PC-9 (cell line): ENCODE data around the gene PALM. TPM values are rescaled to one million over a fixed set of nuclear protein-coding genes. Genes with fewer than 3 reads are reported as not detected.

Experiments
- BruUV-seq: library from RNA; stranded (reverse); fragments of 400-500 nt; replicated peaks from 2 replicates; lab custom pipeline; 2021; lab: Mats Ljungman, UMichigan
- CTCF ChIA-PET: fragments of 300-600 bp; sonication (Branson Sonifier 250); formaldehyde crosslinking; loops from one replicate; lab custom pipeline; 2022; ENCODE audit warnings: antibody characterized with exemption; lab: Charles Lee
- POLR2A ChIA-PET: fragments of 300-600 bp; sonication (Branson Sonifier 250); formaldehyde crosslinking; loops from one replicate; lab custom pipeline; 2022; ENCODE audit warnings: antibody characterized with exemption; ENCODE audit not compliant: unreplicated experiment; lab: Charles Lee
- DNase-seq, 2 experiments: peaks; one replicate each; pipeline versions ENCODE4 v3.0.0 to v3.0.0-alpha.2; 2015 to 2022; ENCODE audit warnings: mixed read lengths in 1 of 2
- H2AFZ ChIP-seq: fragments of 200-600 bp; sonication (generic); 2 replicates; pipeline ENCODE4 v1.8.1; 2017; ENCODE audit warnings: antibody characterized with exemption
- H3F3A ChIP-seq: fragments of 200-600 bp; sonication (generic); 2 replicates; pipeline ENCODE4 v1.8.1; 2017; ENCODE audit warnings: antibody characterized with exemption, mild to moderate bottlenecking, low read depth; ENCODE audit not compliant: insufficient read depth
- H3K27ac ChIP-seq: fragments of 200-600 bp; sonication (generic); 2 replicates; pipeline ENCODE4 v1.6.1; 2016; ENCODE audit warnings: mixed run types
- H3K27me3 ChIP-seq: fragments of 200-600 bp; sonication (generic); 2 replicates; pipeline ENCODE4 v1.6.1; 2016; ENCODE audit warnings: low read depth, mixed run types; ENCODE audit not compliant: insufficient read depth
- H3K36me3 ChIP-seq: fragments of 200-600 bp; sonication (generic); 2 replicates; pipeline ENCODE4 v1.6.1; 2016; ENCODE audit warnings: low read depth, mixed run types
- H3K4me1 ChIP-seq: fragments of 200-600 bp; sonication (generic); replicated peaks from 2 replicates; pipeline ENCODE4 v1.6.1; 2016; ENCODE audit warnings: mixed run types; ENCODE audit not compliant: insufficient read depth
- H3K4me2 ChIP-seq: fragments of 200-600 bp; sonication (generic); 2 replicates; pipeline ENCODE4 v1.6.1; 2017; ENCODE audit warnings: mixed run types
- H3K4me3 ChIP-seq: fragments of 200-600 bp; sonication (generic); 2 replicates; pipeline ENCODE4 v1.6.1; 2016; ENCODE audit warnings: mixed run types
- H3K79me2 ChIP-seq: fragments of 200-600 bp; sonication (generic); 2 replicates; pipeline ENCODE4 v1.6.1; 2017; ENCODE audit warnings: low read depth, mixed run types
- H3K9me2 ChIP-seq: fragments of 200-600 bp; sonication (generic); 2 replicates; pipeline ENCODE4 v1.8.1; 2017; ENCODE audit warnings: mild to moderate bottlenecking; ENCODE audit not compliant: insufficient read depth
- H3K9me3 ChIP-seq: fragments of 200-600 bp; sonication (generic); 2 replicates; pipeline ENCODE4 v1.8.1; 2016; ENCODE audit warnings: low read depth; ENCODE audit not compliant: insufficient read depth
- H4K20me1 ChIP-seq: fragments of 200-600 bp; sonication (generic); 2 replicates; pipeline ENCODE4 v1.8.1; 2017; ENCODE audit not compliant: insufficient read depth
- CTCF ChIP-seq: fragments of 200-600 bp; sonication (generic); conservative IDR thresholded peaks from 2 replicates; pipeline ENCODE4 v1.6.1; 2017; ENCODE audit warnings: mixed run types, antibody characterized with exemption, mild to moderate bottlenecking, moderate library complexity
- EZH2 ChIP-seq: fragments of 200-600 bp; sonication (generic); IDR thresholded peaks from 2 replicates; pipeline ENCODE4 v1.8.0; 2017; ENCODE audit warnings: antibody characterized with exemption, low read depth
- intact Hi-C: fragments of 100-400 bp; cut with micrococcal nuclease; formaldehyde crosslinking; loops from one replicate; pipeline ENCODE4 v1.10.0; 2022; ENCODE audit not compliant: unreplicated experiment
- total RNA-seq: library from RNA; stranded (reverse); gene quantifications from 2 replicates; pipeline ENCODE4 v1.2.3, GENCODE V29; 2021

Gene PALM
- total RNA-seq, 1 experiment from 2014 or later, result 1.8 TPM

GRCh38 chr19:751501-752341 is 43.0 kb downstream of the PALM start:
- POLR2A ChIA-PET, result interaction anchor here (0.5 to 1.0 kb wide), 8 partner anchors 13 to 247 kb away, joined by 3 to 11 read pairs (median 6); no protein-coding TSS in a partner anchor
- H3K79me2 ChIP-seq, result peaks cover 43% of the 10 kb centered on the region
- intact Hi-C loops, result loop anchor here (1.0 to 5.0 kb wide), 3 partner anchors 31 to 89 kb away; partner anchors contain the start of gene RNF126

GRCh38 chr19:752652-753517 is 44.1 kb downstream of the PALM start:
- intact Hi-C loops, result loop anchor here (1.0 to 5.0 kb wide), 3 partner anchors 29 to 91 kb away; partner anchors contain the start of gene RNF126
- ChIA-PET POLR2A (interaction anchor here (0.5 to 1.0 kb wide), 8 partner anchors 30 to 514 kb away, joined by 3 to 13 read pairs (median 6); no protein-coding TSS in a partner anchor), CTCF (interaction anchor here (1.1 kb wide), 1 partner anchor 75 kb away, joined by 3 read pairs; no protein-coding TSS in a partner anchor)
- peaks cover 9% of the 10 kb centered on the region; the same call in 1 of the 2 replicates for H3K36me3 ChIP-seq
- no peak overlapping the region for H2AFZ ChIP-seq
- H3K27me3 ChIP-seq, result no peaks in the 10 kb centered on the region
- H3K9me2 ChIP-seq, result no peaks in the 10 kb centered on the region
- no peaks in the 10 kb centered on the region for H3K9me3 ChIP-seq
- H3K4me3 ChIP-seq, result peak overlapping the region; percentile 48; the same call in 1 of the 2 replicates
- peaks cover 30% of the 10 kb centered on the region for H4K20me1 ChIP-seq
- H3K79me2 ChIP-seq, result peaks cover 52% of the 10 kb centered on the region
- TF ChIP-seq CTCF (no peak), EZH2 (no peak)
- H3K4me2 ChIP-seq, result peak overlapping the region; percentile 87
- peak overlapping the region; percentile 89 for H3K27ac ChIP-seq
- peak; percentile 97 for DNase-seq
- no TSS peak for BruUV-seq
- peaks cover 32% of the 10 kb centered on the region for H3F3A ChIP-seq
- peaks cover 22% of the 10 kb centered on the region for H3K4me1 ChIP-seq

More at GRCh38 chr19:751501-752341, 43.0 kb downstream of the PALM start:
- H3K9me2 ChIP-seq, result no peaks in the 10 kb centered on the region
- peak overlapping the region; percentile 87 for H3K4me2 ChIP-seq
- H3K4me3 ChIP-seq, result peak overlapping the region; percentile 99
- peaks cover 22% of the 10 kb centered on the region for H3K4me1 ChIP-seq
- H3K27ac ChIP-seq, result peak overlapping the region; percentile 89
- H3K9me3 ChIP-seq, result no peaks in the 10 kb centered on the region
- H3K36me3 ChIP-seq, result peaks cover 3% of the 10 kb centered on the region; the same call in 1 of the 2 replicates
- H2AFZ ChIP-seq, result no peak overlapping the region
- H3F3A ChIP-seq, result peaks cover 32% of the 10 kb centered on the region
- CTCF ChIA-PET, result interaction anchor here (0.6 to 1.1 kb wide), 2 partner anchors 11 to 74 kb away, joined by 3 to 8 read pairs; no protein-coding TSS in a partner anchor
- peak; percentile 77 to 80 for DNase-seq
- TSS peak; percentile 95 for BruUV-seq
- TF ChIP-seq EZH2 (no peak), CTCF (no peak)
- H4K20me1 ChIP-seq, result peaks cover 30% of the 10 kb centered on the region
- no peaks in the 10 kb centered on the region for H3K27me3 ChIP-seq

DNA sequence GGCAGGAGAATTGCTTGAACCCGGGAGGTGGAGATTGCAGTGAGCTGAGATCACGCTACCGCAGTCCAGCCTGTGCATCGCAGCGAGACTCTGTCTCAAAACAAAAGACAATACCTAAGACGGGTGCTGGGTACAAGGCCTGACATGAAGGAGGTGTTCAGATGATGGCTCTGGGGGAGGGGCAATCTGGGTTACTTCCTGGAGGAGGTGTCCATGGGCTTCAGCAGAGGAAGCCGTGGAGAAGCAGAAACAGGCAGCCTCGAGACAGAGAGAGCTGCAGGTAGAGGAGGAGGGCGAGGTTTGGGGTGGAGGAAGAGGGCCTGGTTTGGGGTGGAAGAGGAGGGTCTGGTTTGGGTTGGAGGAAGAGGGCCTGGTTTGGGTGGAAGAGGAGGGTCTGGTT is 45.8 kb downstream of the PALM start:
- POLR2A ChIA-PET, result no interaction called here
- peaks cover 62% of the 10 kb centered on the region for H3K79me2 ChIP-seq

More for the DNA sequence above, 45.8 kb downstream of the PALM start:
- CTCF ChIA-PET, result no interaction called here
- peaks cover 32% of the 10 kb centered on the region for H3F3A ChIP-seq
- H3K4me2 ChIP-seq, result no peak overlapping the region
- H3K4me1 ChIP-seq, result peaks cover 22% of the 10 kb centered on the region
- H3K36me3 ChIP-seq, result peaks cover 9% of the 10 kb centered on the region; the same call in 1 of the 2 replicates
- H4K20me1 ChIP-seq, result peaks cover 43% of the 10 kb centered on the region
- DNase-seq, result no peak
- intact Hi-C loops, result loop anchor here (5.0 kb wide), 1 partner anchor 92 kb away; the partner anchor contains the start of gene RNF126
- H3K9me3 ChIP-seq, result no peaks in the 10 kb centered on the region
- TF ChIP-seq EZH2 (no peak), CTCF (no peak)
- H3K27me3 ChIP-seq, result no peaks in the 10 kb centered on the region
- H3K27ac ChIP-seq, result no peak overlapping the region
- no peaks in the 10 kb centered on the region for H3K9me2 ChIP-seq
- H3K4me3 ChIP-seq, result no peak overlapping the region
- BruUV-seq, result no TSS peak
- no peak overlapping the region for H2AFZ ChIP-seq
